Left ventricle myocardium inferior (tissue), 1 donor: ENCODE data around the gene PROK1. TPM values are rescaled to one million over a fixed set of nuclear protein-coding genes. Genes with fewer than 3 reads are reported as not detected.

Source experiments
- DNase-seq: peaks from one replicate; pipeline ENCODE4 v3.0.0-alpha.2; 2020
- H3K27ac ChIP-seq: fragments of 200-600 bp; replicated peaks from 2 replicates; pipeline ENCODE4 v1.8.0; 2021
- H3K27me3 ChIP-seq: fragments of 200-600 bp; 2 replicates; pipeline ENCODE4 v1.8.0; 2021; ENCODE audit warnings: low read depth
- H3K36me3 ChIP-seq: fragments of 200-600 bp; 2 replicates; pipeline ENCODE4 v1.8.0; 2021
- H3K4me1 ChIP-seq: fragments of 200-600 bp; 2 replicates; pipeline ENCODE4 v1.8.0; 2021
- H3K4me3 ChIP-seq: fragments of 200-600 bp; 2 replicates; pipeline ENCODE4 v1.8.0; 2021; ENCODE audit warnings: mild to moderate bottlenecking, moderate library complexity
- H3K9me3 ChIP-seq: fragments of 200-600 bp; replicated peaks from 2 replicates; pipeline ENCODE4 v1.8.0; 2021
- intact Hi-C: fragments of 100-400 bp; cut with micrococcal nuclease; formaldehyde crosslinking; loops from one replicate; pipeline ENCODE4 v1.11.0; 2022
- total RNA-seq: library from RNA; stranded (reverse); fragmentation: NEBNext Ultra II Directional; extraction: Animal tissue kit (Norgen Biotek cat#: 25700); gene quantifications from one replicate; pipeline ENCODE4 v1.2.1, GENCODE V29; 2021
- TF ChIP-seq, protein P1 (sequence below): fragments of 200-600 bp; IDR thresholded peaks from 2 replicates; pipeline ENCODE4 v1.8.0; 2021; ENCODE audit warnings: antibody characterized with exemption, mild to moderate bottlenecking, borderline replicate concordance
- donor health status: DM: no; HTN: yes; CAD: no; lungs with severe emphysema.

Gene PROK1
- total RNA-seq, 1 donor from 2014 or later, result not detected

DNA sequence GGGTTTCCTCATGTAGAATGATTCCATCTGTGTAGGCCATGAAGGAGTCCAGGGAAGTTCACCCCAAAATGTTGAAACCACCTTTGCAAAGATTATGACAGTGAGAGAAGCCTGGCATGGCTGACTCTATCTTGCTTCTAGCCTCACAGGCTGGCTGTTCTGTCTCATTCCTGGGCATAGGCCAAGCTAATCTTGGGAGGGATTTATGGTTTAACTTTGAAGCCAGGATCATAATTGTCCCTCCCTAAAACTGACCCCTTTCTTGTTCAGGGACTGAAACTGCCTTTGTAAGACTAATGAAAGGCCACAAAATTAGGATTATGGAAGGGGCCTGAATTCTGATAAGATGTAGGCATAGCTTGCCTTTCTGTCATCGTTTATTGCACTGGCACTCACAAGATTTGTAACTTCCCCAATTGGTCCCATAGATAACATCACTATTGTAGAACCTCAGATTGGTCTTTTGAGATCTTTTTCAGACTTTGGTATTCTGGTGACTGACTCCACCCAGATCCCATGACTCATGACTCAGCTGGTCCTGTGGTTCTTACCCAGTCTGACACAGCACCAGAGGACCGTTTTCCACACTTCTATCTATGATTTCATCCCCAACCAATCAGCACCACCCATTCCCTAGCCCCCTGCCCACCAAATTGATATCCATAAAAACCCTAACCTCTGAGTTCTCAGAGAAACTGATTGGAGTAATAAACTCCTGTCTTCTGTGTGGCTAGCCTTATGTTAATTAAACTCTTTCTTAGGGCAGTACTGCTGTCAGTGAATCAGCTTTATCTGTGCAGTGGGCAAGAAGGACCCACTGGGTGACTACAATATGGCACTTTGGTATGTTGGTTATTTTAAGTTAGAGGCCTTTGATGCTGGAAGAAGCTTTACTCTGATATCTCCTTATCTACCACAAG is 29.8 kb upstream of the PROK1 start:
- TF ChIP-seq, protein P1, sequence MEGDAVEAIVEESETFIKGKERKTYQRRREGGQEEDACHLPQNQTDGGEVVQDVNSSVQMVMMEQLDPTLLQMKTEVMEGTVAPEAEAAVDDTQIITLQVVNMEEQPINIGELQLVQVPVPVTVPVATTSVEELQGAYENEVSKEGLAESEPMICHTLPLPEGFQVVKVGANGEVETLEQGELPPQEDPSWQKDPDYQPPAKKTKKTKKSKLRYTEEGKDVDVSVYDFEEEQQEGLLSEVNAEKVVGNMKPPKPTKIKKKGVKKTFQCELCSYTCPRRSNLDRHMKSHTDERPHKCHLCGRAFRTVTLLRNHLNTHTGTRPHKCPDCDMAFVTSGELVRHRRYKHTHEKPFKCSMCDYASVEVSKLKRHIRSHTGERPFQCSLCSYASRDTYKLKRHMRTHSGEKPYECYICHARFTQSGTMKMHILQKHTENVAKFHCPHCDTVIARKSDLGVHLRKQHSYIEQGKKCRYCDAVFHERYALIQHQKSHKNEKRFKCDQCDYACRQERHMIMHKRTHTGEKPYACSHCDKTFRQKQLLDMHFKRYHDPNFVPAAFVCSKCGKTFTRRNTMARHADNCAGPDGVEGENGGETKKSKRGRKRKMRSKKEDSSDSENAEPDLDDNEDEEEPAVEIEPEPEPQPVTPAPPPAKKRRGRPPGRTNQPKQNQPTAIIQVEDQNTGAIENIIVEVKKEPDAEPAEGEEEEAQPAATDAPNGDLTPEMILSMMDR, result no peak
- DNase-seq, result no peak
- Histone ChIP-seq H3K4me3 (no peak overlapping the region), H3K27me3 (no peaks in the 10 kb centered on the region), H3K4me1 (peaks cover 16% of the 10 kb centered on the region), H3K36me3 (no peaks in the 10 kb centered on the region), H3K27ac (no peak overlapping the region), H3K9me3 (no peaks in the 10 kb centered on the region)
- intact Hi-C loops, result no loop called here

DNA sequence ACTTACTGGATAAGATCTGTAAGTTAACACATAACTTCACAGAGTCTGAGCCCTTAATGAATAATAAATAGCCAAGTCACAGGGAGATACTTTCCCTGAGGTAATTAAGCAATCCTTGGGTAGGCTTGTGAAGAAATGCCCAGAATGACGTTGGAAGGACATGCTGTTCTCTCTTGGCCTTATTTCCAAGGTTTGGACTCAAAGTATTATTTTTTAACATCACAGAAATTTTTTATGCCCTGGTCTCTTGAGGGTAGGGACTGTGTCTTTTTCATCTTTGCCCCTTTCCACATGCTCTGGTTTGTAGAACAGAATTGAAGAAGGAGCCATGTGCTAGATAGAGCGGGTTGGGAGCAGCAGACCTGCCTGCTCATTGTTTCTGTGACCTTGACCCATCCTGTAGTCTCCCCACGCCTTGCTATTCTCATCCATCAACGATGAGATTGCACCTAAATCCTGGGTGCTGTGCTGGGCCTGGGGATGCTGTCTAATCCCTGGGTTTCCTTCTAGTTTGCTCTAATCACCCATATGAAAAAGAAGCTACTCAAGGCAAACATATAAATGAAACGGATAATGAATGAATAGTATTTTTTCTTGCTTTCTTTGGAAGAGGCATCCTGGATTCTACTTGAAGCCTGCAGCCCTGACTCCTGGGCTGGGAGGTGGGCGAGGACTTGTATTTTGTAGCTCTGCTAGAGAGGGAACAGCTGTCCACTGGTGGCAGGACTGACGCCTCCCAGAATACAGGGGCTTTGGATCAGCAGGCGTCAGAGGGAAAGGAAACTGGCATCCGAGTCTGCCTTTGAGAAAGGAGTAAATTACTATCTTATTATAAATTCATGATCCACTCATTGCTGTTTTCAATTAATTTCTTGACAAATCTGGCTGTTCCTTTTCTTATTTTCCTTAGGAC is 26.0 kb upstream of the PROK1 start:
- no peak for DNase-seq
- Histone ChIP-seq H3K9me3 (no peaks in the 10 kb centered on the region), H3K4me1 (peaks cover 16% of the 10 kb centered on the region), H3K4me3 (no peak overlapping the region), H3K27ac (peak overlapping the region; percentile 58), H3K27me3 (no peaks in the 10 kb centered on the region), H3K36me3 (no peaks in the 10 kb centered on the region)
- TF ChIP-seq, protein P1, result no peak
- intact Hi-C loops, result no loop called here

DNA sequence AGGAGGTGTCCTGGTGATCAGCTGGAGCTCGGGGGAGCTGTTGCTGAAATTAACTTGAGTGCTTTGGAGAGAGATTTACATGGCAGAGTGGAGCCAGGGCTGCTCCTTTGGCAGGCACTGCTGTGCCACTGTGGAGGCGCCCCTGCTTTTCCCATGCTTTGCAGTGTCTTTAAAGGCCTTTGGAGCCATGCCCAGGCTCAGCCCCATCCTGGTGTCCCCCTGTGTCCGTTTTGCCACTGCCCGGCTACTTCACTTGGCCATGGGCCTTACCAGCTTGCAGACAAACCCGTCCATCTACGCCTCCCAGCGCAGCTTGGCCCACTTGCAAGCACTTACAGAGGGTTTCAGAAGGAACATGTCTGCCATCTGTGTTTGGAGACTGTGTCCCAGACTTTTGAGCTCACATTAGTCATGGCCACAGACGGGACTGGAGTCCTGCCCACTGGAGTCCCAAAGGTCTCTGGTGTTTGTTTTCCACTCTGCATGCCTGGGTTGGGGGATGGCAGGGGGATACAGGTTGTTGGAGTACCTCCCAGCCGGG is 25.3 kb upstream of the PROK1 start:
- Histone ChIP-seq H3K27ac (peak overlapping the region; percentile 58), H3K27me3 (no peaks in the 10 kb centered on the region), H3K4me1 (peaks cover 16% of the 10 kb centered on the region), H3K36me3 (no peaks in the 10 kb centered on the region), H3K4me3 (no peak overlapping the region), H3K9me3 (no peaks in the 10 kb centered on the region)
- intact Hi-C loops, result no loop called here
- DNase-seq, result peak; percentile 55
- TF ChIP-seq, protein P1, result no peak

DNA sequence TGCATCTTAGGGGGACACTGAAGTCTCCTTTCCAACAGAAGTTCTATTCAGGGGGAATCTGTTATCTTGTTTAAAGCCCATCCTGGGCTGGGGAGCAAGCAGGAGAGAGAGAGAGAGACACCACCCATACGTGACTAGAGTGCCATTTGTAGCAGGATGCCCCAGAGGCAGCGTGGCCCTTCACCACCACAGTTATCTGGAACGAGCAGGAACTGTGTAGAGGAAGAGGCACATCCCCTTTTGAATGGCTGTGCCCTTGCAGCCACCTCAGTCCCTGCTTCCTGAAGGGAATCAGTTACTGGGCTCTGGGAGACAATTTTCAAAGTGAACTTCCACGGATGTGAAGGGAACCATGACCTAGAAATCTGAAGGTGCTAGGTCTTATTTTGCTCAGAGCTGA is 24.1 kb upstream of the PROK1 start:
- Histone ChIP-seq H3K36me3 (no peaks in the 10 kb centered on the region), H3K27ac (no peak overlapping the region), H3K4me1 (peaks cover 16% of the 10 kb centered on the region), H3K4me3 (no peak overlapping the region), H3K27me3 (no peaks in the 10 kb centered on the region), H3K9me3 (no peaks in the 10 kb centered on the region)
- TF ChIP-seq, protein P1, result no peak
- DNase-seq, result no peak
- intact Hi-C loops, result no loop called here

DNA sequence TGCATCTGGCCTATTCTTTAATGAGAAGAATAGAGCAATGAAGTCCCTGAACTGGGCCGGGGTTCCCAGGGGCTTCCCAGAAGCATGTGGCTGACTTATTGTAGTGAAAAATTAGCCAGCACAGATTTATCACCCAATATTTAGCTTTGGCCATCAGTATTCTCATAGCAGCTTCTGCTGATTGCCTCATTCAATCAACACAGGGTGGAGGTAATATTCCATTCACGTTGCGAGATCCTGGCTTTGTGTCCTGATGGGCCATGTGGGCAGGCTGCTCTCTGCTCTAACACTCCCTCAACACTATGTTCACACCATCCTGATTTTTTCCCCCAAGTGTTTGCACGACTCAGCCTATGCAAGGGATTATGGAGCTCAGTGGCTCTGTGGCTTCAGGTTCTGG is 22.0 kb upstream of the PROK1 start:
- Histone ChIP-seq H3K27me3 (no peaks in the 10 kb centered on the region), H3K9me3 (no peaks in the 10 kb centered on the region), H3K27ac (no peak overlapping the region), H3K36me3 (no peaks in the 10 kb centered on the region), H3K4me1 (peaks cover 24% of the 10 kb centered on the region), H3K4me3 (no peak overlapping the region)
- intact Hi-C loops, result no loop called here
- no peak for DNase-seq
- TF ChIP-seq, protein P1, result no peak
